GM12875 (cell line): ENCODE data around the gene CCDC92B.
A peak's percentile ranks its signal among the peaks of the same experiment; 100 is the strongest.

Experiments used
- H3K4me3 ChIP-seq: one replicate; pipeline ENCODE4 v1.5.1; 2011; ENCODE audit warnings: low read depth, low read length, control low read depth
- TF ChIP-seq, protein P1 (sequence below): IDR thresholded peaks from 2 replicates; pipeline ENCODE4 v1.5.1; 2011; ENCODE audit warnings: low read depth, mild to moderate bottlenecking, control low read depth, inconsistent platforms, low read length, moderate library complexity, borderline replicate concordance; ENCODE audit not compliant: insufficient read depth

CCDC92B gene

DNA sequence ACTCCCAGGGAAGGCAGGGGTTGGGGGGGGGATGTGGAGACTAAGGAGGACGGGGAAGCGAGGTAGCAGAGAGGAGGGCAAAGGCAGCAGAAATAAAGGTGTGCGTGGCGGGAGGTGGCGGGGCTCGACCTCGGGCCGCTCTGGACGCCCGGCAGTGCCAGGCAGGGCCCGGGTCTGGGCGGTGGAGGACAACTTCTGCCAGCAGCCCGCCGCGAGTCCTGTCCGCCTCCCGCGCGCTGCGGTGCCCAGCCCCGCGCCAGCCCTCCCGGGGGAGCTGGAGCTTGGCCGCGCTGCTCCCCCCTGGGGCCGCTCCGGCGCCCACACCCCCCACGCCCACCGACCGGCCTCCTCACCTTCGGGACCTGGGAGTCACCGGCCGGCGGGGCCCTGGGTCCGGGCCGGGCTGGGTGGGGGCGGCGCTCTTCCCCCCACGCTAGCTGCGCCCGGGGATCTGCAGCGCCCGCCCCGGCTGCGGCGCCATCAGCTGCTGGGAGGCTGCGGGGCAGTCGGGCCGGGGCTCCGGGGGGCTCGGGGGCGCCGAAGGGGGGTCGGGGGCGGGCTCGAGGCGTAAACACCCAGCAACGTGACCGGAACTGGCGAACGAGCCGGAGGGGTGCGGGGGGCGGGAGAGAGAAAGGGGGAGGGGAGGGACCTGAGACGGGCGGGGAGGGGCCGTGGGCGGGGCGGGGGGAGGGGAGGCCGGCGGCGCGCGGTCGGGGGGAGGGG lies at the start of gene CCDC92B:
CCDC92B (minus strand) TSS at position 595 of the 726 bp plus-strand sequence. CDS start 14,507 bp downstream, outside the sequence.
- no peak within 1 kb of the TSS for H3K4me3 ChIP-seq
- TF ChIP-seq, protein P1, sequence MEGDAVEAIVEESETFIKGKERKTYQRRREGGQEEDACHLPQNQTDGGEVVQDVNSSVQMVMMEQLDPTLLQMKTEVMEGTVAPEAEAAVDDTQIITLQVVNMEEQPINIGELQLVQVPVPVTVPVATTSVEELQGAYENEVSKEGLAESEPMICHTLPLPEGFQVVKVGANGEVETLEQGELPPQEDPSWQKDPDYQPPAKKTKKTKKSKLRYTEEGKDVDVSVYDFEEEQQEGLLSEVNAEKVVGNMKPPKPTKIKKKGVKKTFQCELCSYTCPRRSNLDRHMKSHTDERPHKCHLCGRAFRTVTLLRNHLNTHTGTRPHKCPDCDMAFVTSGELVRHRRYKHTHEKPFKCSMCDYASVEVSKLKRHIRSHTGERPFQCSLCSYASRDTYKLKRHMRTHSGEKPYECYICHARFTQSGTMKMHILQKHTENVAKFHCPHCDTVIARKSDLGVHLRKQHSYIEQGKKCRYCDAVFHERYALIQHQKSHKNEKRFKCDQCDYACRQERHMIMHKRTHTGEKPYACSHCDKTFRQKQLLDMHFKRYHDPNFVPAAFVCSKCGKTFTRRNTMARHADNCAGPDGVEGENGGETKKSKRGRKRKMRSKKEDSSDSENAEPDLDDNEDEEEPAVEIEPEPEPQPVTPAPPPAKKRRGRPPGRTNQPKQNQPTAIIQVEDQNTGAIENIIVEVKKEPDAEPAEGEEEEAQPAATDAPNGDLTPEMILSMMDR: no peak

- no peak overlapping the region for H3K4me3 ChIP-seq
- TF ChIP-seq, protein P1: no peak
Measured at GRCh38 chr17:2798678-2799077, 49.2 kb upstream of the CCDC92B start.

GRCh38 chr17:2798188-2798587 lies 48.7 kb upstream of the CCDC92B start:
- TF ChIP-seq, protein P1: no peak
- H3K4me3 ChIP-seq: no peak overlapping the region

DNA sequence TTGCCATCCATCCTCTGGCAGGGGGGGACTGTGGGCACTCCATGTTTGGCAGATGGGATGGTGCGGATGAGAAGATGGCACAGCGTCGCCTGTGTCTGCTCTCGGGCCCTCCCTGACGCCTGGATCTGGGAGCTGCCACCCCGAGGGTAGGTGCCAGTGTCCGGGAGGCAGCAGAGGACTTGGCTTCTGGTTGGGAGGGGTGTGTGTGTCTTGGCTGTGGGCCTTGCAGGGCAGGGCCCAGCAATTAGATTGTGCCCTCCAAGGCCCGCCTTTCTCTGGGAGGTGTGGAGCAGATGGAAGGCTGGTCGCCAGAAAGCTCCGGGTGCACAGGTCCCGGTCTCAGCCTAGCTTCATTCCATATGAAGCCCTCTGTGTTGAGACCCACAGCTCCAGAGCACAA lies 48.2 kb upstream of the CCDC92B start:
- H3K4me3 ChIP-seq: no peak overlapping the region
- TF ChIP-seq, protein P1: no peak

DNA sequence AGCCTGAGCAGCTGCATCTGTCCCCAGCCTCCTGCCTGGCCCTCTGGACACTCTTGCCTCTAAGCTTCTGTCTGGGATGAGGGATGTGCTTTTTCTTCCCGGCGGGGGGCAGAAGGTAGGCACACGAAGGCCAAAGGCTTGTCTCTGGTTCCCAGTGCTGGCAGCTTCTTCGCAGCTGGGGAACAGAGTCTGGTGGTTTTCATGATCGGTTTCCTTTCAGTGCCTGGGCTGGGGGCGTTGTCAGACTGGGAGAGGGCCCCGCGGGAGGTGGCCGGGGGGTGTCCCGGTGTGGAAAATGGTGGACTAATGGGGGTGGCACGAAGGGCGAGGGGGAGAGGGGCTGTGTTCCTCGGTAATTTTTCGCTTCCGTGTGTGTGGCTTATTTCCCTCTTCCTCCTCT lies 47.8 kb upstream of the CCDC92B start:
- TF ChIP-seq, protein P1: no peak
- H3K4me3 ChIP-seq: no peak overlapping the region

DNA sequence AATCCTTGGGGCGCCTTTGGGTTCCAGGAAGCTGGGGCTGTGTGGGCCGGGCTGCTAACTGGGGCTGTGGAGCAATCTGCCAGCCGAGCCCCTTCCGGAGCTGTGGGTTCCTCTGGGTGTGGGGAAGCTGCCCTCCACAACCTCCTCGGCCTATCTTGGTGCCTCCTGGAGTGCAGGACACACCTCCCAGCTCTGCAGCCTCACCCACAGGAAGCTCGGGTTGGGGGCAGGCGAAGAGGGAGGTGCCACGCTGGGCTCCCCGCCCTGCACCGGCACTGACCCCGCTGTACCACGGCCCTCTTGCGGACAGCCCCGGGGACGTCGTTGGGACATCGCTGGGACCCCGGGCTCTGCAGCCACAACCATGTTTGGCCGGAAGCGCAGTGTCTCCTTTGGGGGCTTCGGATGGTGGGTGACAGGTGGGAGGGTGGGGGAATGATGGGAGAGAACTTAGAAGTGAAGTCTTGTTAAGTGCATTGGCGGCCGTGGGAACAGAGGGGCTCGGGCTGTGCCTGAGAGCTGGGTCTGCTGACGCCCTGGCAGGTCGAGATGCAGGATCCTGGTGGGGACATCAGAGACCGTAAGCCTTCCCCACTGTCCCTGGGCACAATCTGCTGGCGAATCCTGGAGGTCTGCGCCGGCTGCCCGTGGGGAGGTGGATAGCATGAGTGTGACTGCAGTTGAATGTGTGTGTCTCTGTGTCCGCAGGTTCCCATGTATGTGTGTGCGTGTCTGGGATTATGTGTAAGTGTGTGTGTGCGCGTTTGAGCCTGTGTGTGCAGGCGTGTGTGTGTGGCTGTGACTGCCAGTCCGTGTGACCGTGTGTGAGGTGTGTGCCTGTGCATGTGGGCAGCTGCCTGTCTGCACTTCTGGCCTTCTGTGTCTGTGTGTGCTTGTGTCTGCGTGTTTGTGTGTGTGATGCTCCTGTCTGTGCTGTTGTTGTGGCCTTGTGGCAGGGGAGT lies 47.0 kb upstream of the CCDC92B start, which contains the start of gene RAP1GAP2:
RAP1GAP2 (plus strand) TSS at position 275 of the 962 bp plus-strand sequence; CDS start at position 365, 90 bp downstream.
- TF ChIP-seq, protein P1: peak; percentile 20; the same call in 1 of the 2 replicates
- H3K4me3 ChIP-seq: peak within 1 kb of the TSS; percentile 5
